IMR-90 (cell line): ENCODE measurements around the gene KRTAP21-1.

Experiments used
- CEBPB ChIP-seq: IDR thresholded peaks from 2 replicates; pipeline ENCODE4 v1.6.1; 2012; ENCODE audit warnings: low read depth, low read length, improper control_type of control experiment
- FOS ChIP-seq: fragments of 150-350 bp; IDR thresholded peaks from 2 replicates; pipeline ENCODE4 v1.6.1; 2016; ENCODE audit warnings: low read depth, low read length
- MAZ ChIP-seq: IDR thresholded peaks from 2 replicates; pipeline ENCODE4 v1.6.1; 2012; ENCODE audit warnings: low read depth, mild to moderate bottlenecking, low read length, improper control_type of control experiment, moderate library complexity, borderline replicate concordance
- POLR2A ChIP-seq: IDR thresholded peaks from 2 replicates; pipeline ENCODE4 v1.6.1; 2012; ENCODE audit warnings: mild to moderate bottlenecking, low read depth, low read length
- RAD21 ChIP-seq: IDR thresholded peaks from 2 replicates; pipeline ENCODE4 v1.6.1; 2012; ENCODE audit warnings: low read length, improper control_type of control experiment
- SMC3 ChIP-seq: fragments of 150-350 bp; IDR thresholded peaks from 2 replicates; pipeline ENCODE4 v1.6.1; 2016; ENCODE audit warnings: low read depth, mild to moderate bottlenecking, antibody characterized with exemption, low read length, moderate library complexity
- TF ChIP-seq, protein P1 (sequence below): conservative IDR thresholded peaks from 2 replicates; pipeline ENCODE4 v1.5.1; 2012; ENCODE audit warnings: mild to moderate bottlenecking, low read depth, low read length, improper control_type of control experiment

DNA sequence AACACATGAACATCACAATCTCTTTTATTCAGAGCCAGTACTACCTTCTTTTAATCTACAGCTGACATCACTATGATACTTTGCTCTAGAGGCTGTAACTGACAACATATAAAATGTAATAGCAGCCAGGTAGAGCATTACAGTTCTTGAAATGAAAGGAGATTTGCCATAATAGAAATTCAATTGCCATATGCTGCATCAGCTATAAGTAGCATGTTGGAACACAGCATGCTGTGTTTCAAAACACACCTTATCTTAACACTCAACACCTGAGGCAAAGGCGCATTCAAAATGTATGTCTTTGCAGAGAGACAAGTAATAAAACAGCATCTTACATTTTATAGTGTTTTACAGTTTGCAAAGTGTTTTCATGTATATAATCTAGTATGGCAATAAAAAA is 24.0 kb upstream of the KRTAP21-1 start:
- TF ChIP-seq MAZ (no peak), SMC3 (no peak), CEBPB (no peak), POLR2A (no peak), RAD21 (no peak), FOS (no peak)
- TF ChIP-seq, protein P1, sequence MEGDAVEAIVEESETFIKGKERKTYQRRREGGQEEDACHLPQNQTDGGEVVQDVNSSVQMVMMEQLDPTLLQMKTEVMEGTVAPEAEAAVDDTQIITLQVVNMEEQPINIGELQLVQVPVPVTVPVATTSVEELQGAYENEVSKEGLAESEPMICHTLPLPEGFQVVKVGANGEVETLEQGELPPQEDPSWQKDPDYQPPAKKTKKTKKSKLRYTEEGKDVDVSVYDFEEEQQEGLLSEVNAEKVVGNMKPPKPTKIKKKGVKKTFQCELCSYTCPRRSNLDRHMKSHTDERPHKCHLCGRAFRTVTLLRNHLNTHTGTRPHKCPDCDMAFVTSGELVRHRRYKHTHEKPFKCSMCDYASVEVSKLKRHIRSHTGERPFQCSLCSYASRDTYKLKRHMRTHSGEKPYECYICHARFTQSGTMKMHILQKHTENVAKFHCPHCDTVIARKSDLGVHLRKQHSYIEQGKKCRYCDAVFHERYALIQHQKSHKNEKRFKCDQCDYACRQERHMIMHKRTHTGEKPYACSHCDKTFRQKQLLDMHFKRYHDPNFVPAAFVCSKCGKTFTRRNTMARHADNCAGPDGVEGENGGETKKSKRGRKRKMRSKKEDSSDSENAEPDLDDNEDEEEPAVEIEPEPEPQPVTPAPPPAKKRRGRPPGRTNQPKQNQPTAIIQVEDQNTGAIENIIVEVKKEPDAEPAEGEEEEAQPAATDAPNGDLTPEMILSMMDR: no peak
